Medulla oblongata (tissue), 1 donor: ENCODE measurements around the gene SUMF1.
"Not testable (repeated sequence)": the region's sequence is repeated elsewhere in the genome, so short reads cannot be mapped to it uniquely, and the experiment has no call there.

Source experiments
- DNase-seq: peaks from one replicate; pipeline ENCODE4 v3.0.0-alpha.2; 2015; ENCODE audit errors: extremely low spot score

SUMF1 gene

DNA sequence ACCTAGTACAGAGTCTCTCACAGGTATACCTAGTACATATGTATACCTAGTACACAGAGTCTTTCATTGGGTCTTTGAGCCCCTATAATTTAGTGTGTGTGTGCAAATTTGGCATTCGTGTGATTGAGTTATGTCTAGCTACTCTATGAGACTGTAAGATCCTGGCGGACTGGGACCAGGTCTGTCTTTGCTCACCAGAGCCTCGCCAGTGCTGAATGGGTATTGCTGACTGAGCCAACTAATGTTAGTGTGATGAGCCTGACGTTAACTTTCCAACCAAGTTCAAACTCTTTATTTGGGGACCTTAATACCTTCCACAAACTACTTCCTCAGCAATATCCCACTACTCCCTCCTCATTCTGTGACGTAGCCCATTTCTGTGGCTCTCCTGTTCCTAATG lies 128.3 kb downstream of the SUMF1 start:
- no peak for DNase-seq

DNA sequence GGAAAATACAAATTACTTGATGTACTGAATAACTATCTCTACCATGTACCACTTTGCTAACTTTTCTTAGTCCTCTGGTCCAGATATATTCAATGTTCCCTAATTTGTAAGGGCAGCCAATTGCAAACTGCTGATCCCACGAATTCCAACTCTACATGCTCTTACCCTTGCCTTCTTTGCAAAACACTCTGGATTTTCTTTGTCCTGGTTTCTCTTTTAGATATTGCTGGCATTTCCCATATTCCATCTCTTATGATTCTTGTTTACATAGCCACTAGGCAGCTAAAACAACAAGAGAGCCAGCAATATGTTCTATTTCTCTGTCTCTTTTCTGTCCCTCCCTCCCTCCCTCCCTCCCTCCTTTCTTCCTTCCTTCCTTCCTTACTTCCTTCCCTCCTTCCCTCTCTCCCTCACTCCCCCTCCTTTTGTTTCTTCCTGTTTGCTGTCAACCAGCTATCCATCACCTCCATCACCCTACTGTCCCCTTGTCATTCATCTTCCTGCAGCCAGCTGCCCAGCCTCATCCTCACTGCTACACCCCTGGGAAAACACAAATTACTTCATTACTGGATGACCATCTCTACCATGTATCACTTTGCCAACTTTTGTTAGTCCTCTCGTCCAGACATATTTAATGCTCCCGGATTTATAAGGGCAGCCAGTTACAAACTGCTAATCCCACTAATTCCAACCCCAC lies 130.1 kb downstream of the SUMF1 start:
- DNase-seq, result no peak

DNA sequence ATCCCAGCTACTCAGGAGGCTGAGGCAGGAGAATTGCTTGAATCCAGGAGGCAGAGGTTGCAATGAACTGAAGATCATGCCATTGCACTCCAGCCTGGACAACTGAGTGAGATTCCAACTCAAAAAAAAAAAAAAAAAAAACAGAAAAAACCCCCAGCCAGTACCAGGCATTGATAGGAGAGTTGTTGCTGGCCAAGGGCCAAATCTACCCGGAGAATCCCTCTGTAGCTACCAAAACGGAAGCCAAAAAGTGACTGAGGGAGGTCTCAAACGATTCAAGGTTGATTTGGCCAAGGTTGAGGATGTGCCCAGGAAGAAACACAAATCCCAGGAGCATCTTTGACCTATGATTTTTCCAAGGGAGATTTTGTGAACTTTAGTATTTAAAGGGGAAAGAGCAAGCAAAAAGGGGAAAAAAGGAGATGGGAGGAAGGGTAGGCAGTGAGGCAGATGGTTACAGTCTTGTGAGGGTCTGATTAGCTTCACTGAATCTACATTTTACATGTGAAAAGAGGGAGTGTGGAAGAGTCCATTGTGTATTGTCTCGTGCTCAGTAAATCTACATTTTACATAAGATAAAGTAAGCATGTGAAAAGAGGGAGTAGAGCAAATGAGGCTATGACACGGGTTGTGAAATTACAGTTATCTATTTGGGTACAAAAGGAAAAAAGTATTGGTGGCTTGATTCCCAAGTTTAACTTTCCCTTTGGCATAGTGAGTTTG lies 131.1 kb downstream of the SUMF1 start:
- no peak for DNase-seq

DNA sequence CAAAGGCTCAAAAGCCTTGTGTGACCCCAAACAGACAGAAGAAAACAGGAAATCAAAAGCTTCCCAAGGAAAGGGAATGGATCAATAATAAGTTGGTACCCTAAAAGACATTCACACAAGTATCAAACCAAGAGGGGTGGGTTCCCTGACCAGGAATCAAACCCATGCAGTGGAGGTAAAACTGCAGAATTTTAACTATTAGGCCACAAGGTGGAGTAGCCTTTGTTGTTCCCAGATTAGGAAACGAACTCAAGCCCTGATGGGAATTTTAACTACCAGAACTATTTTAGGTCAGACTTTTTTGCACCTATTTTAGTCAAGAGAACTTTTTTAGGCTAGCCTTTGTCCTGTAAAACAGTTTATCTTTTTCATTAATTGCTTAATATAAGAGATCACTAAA lies 132.5 kb downstream of the SUMF1 start:
- no peak for DNase-seq

DNA sequence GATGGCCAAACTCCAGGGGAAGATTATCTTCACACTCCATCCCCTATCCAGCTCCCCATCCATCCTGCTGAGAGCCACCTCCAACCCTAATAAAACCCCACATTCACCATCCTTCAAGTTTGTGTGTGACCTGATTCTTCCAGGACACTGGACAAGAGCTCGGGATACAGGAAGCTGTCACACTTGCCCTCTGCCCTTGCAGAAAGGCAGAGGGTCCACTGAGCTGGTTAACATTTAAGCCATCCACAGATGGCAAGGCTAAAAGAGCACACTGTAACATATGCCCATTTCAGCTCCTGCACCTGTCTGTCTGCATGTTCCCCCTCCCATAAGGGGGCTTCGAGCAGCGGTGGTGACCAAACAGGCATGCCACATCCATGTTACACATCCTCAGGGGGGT lies 134.1 kb downstream of the SUMF1 start:
- DNase-seq, result no peak

DNA sequence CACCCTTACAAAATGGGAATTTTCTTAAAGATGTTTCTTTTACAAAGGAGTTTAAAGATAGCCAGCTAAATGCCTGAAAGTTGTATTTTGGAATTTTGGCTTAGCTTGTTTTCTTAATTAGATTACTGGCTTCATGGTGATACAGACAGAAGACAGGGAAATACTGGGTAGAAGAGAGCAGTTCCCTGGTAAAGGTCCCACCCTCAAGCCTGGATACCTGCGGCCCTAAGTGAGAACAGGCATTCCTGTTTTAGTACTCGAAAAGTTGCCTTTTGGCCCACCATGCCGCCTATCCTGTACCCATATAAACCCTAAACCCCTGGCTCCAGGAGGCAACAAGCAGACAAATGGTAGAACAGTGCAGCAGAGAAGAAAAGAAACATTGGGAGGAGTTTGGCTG lies 134.5 kb downstream of the SUMF1 start:
- DNase-seq, result no peak

DNA sequence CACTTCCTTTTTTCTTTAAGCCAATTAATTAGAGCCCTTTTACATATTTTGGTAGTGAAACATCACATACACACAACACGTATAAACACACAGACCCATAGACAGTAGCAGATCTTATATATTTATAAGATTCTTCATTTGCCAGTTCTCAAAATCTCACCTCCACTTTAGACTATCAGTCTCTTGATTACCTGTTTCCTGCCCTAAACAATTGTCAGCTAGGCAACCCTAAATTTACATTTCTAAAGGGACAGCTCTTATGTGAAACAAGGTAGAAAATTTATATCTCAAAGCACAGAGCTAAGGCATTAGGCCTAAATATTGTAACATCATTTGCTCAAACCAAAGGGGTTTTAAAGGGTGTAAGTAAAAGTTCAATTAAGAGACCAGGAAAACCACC lies 135.0 kb downstream of the SUMF1 start:
- DNase-seq, result no peak

DNA sequence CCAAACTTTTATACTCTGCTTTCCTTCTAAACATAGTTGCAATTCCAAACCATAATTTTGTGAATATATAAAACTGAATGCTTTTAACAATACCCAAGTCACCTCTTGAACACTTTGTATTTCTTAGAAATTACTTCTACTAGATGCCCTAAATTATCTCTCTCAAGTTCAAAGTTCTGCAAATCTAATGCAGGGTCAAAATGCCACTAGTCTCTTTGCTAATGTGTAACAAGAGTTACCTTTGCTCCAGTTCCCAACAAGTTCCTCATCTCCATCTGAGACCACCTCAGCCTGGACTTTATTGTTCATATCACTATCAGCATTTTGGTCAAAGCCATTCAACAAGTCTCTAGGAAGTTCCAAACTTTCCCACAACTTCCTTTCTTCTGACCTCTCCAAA lies 137.3 kb downstream of the SUMF1 start:
- DNase-seq, result not testable (repeated sequence)

DNA sequence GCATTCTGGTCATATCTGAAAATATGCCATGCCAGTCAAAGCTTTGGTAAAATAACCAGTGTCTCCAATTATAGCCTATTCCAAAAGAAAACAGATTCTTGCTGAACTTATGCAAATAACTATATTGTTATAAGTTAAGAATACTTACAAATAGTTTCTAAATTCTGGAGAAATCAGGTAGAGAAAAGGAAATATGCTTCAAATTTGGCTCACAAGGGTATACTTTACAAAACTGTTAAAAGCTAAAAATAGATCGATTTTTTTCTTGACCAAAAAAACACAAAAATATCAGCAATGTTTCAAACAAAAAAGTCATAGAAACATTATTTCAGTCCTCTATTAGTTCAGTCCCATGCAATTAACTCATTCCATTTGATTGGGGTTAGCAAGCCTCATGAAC lies 140.2 kb downstream of the SUMF1 start:
- no peak for DNase-seq

DNA sequence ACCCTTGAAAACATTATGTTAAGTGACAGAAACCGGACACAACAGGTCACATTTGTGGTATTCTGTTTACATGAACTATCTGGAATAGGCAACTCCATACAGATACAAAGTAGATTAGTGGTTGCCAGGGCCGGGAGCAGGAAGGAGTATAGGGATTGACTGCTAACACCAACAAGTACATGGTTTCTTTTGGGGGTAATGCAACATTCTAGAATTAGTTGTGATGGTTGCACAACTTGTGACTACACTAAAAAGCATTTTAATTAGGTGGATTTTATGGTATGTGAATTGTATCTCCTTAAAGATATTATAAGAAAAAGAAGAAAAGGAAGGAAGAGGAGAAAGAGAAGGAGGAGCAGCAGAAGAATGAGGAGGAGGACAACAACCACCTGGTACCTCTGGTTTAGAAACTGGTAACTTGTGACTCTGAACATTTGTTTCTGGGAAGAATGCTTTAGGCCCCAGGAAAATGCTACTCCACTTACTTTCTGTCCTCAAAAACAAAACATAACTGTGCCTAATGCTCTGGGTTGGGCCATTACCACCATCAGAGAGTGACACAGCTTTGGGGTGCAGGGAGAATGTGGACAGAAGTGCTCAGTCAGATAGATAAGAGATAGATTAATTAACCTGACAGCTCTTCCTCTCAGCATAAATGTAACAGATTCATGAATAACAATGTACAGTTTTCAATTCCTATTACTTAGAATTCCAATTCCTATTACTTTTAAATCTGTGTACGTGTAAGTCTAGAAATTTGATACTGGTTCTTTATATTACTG lies 143.6 kb downstream of the SUMF1 start:
- DNase-seq, result no peak

DNA sequence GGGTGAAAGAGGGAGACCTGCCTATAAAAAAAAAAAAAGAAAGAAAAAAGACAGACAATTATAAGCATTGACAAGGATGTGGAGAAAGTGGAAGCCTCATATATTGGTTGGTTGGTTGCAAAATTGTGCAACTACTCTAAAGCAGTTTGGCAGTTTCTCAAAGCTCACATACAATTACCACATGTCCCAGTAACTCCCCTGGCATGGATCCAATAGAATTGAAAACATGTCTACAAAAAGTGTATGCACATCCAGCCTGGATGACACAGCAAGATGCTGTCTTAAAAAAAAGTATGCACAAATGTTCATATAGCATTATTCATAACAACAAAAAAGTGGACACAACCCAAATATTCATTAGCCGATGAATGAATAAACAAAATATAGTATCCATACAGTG lies 144.4 kb downstream of the SUMF1 start:
- DNase-seq, result no peak

DNA sequence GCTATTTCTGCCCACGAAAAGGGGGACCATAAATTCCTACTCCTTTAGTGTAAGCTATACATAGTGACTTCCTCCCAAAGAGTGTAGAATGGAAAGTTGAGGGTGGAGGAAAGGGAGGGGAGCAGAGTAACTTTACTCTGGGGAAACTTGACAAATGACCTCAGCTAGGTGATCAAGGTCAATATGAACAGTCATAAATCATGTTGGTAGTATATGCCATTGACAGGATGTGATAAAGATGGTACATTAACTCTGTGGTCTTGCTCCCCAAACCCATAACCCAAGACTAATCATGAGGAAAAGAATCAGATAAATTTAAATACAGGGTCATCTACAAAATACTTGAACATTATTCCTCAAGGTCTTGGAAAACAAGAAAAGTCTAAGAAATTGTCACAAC lies 145.3 kb downstream of the SUMF1 start:
- DNase-seq, result no peak

DNA sequence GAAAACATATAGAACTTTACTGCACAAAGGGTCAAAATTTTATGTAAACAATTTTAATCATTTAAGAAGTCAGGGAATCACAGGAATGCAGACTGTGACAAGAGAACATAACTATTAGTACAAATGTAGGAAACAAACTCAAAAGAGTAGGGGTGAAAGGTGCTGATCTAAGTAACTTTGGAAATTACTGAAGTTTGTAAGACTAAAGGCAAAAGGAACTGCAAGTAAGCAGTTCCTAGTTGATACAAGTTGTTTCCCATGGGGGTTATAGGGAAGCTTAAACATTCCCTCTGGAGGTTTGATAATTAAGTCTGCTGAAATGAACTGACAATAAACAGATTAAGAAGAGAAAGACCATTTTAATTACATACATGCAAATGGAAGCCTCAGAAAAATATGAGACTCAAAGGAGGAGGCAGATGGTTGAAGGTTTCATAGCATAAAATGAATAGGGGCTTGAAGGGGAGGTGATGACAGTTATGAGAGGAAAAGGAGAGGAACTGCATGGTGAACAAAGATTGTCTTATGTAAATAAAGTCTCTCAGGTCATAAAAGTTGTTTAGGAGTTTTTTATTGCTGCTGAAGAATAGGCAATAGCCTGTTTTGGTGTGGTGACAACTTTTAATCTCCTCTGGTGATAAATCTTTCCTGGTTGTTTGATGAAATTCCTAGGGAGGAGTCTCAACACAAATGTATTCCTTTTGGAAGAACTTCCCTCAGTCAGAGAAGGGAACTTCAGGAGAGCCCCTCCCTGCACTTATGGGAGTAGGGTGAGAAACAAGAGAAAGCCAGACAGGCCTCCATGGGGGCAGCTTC lies 146.8 kb downstream of the SUMF1 start:
- no peak for DNase-seq

DNA sequence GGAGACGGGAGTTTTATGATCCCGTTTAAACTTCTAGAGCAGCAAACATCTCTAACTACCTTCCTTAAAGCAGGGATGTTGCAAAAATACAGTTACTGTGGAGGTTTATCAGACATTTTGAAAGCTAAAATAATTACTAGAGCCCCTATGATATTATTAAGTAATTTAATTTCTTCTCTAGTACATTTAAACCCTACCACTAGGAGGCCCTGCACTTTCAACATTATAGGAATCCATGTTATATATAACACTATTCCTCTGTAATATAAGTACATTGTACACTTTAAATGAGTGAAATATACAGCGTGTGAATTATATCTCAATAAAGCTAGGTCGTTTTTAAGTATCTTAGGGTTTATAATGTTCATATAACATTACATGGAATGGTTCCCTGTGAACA lies 152.4 kb downstream of the SUMF1 start:
- no peak for DNase-seq

DNA sequence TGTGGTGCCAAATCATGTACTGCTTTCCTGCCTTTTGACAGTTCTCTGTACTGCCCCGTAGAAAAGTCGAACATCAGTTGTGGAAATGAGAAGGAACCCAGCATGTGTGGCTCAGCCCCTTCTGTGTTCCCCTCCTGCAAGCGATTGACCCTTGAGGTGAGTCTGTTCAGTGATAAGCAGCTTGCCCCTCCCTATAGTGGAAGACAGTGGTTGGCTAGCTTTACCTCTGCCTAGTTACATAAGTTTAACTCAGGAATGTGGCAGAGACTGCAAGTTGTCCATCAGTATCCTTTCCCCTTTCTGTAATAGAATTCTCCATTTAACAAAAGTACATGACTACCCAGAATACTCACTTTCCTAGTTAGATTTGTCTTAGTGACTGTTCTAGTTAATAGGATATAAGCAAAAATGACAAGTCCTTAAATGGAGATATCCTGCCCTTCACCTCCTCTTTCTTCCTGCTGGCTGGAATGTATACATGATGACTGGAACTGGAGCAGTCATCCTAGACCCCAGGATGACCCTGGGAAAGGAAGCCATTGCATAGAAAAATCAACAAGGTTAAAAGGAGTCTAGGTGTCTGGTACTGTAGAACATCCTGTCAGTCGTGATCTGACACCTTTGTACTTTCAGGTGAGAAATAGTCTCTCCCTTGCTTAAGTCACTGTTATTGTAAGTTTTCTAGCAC lies 153.3 kb downstream of the SUMF1 start:
- no peak for DNase-seq

DNA sequence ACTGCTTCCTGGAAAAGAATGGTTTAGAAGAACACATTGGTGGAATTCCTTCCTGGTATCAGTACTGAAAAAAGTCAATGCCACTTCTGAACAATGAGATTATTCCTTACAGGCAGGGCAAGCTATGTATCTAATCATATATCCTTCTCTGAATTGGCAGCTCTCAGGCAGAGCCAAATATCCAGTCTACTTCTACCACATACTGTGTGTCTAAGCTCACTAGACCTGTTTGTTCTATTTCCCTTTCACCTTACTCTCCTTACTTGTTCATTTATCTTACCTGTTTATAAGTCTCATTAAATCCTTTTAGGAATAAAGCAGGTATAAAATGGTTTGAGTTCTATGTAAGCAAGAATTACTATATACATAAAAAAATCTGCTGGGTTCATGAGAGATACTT lies 155.6 kb downstream of the SUMF1 start:
- no peak for DNase-seq
